Uterus (tissue), 4 donors: ENCODE measurements around the gene DYNLT2B. TPM values are rescaled to one million over a fixed set of nuclear protein-coding genes. Genes with fewer than 3 reads are reported as not detected.

Source experiments
- DNase-seq, 2 donors: peaks; one replicate each; pipeline ENCODE4 v3.0.0-alpha.2; 2019 to 2020
- H3K27ac ChIP-seq, 2 donors: fragments of 200-600 bp; sonication (generic); 1 replicate in 1 of 2; 2 replicates in 1 of 2; pipeline ENCODE4 v1.5.1; 2016 to 2018
- H3K27me3 ChIP-seq, 2 donors: fragments of 200-600 bp; sonication (generic); one replicate each; pipeline ENCODE4 v1.5.1; 2018 to 2019; ENCODE audit warnings: control low read depth in 1 of 2
- H3K36me3 ChIP-seq, 2 donors: fragments of 200-600 bp; sonication (generic); one replicate each; pipeline ENCODE4 v1.5.1; 2019; ENCODE audit warnings: control low read depth in 1 of 2
- H3K4me1 ChIP-seq, 2 donors: fragments of 200-600 bp; sonication (generic); one replicate each; pipeline ENCODE4 v1.5.1; 2018 to 2019; ENCODE audit warnings: control low read depth in 1 of 2
- H3K4me3 ChIP-seq, 2 donors: fragments of 200-600 bp; sonication (generic); 1 replicate in 1 of 2; 2 replicates in 1 of 2; pipeline ENCODE4 v1.5.1; 2018 to 2019; ENCODE audit warnings: mild to moderate bottlenecking in 1 of 2
- H3K9me3 ChIP-seq, 2 donors: fragments of 200-600 bp; sonication (generic); one replicate each; pipeline ENCODE4 v1.5.1; 2019; ENCODE audit warnings: control low read depth in 1 of 2
- POLR2A ChIP-seq, 2 donors: fragments of 450-650 bp; IDR thresholded peaks; one replicate each; pipeline ENCODE4 v1.6.1; 2016; ENCODE audit warnings: antibody characterized with exemption in 2 of 2, mild to moderate bottlenecking in 1 of 2, moderate library complexity in 1 of 2
- intact Hi-C: fragments of 100-400 bp; cut with DNase I; formaldehyde crosslinking; loops from one replicate; pipeline ENCODE4 v1.15.1; 2023; ENCODE audit warnings: low total_unique reads
- total RNA-seq, 4 donors: library from RNA; depleted of rRNA in 3 of 4; stranded (reverse); fragments of >200 nt in 3 of 4; gene quantifications; one replicate each; pipeline versions ENCODE4 v1.1.0 to v1.2.4, GENCODE V29; 2014 to 2023
- TF ChIP-seq, protein P1 (sequence below), 4 experiments: fragments of 200-600 bp in 2 of 4; fragments of 450-650 bp in 2 of 4; sonication (generic) in 2 of 4; IDR thresholded peaks; one replicate each; pipeline ENCODE4 v1.5.1; 2016 to 2019; ENCODE audit warnings: antibody characterized with exemption in 4 of 4, mild to moderate bottlenecking in 2 of 4, moderate library complexity in 1 of 4
- donor health status: DM: yes; HTN: yes; CAD: no.

DYNLT2B gene
- total RNA-seq, 4 donors from 2014 or later = 1.3 to 12.0 (median 7.3) TPM; not detected in 1

- DNase-seq = no peak
- TF ChIP-seq POLR2A (IDR thresholded peaks at IDR 0.05) = no peak
- TF ChIP-seq, protein P1, sequence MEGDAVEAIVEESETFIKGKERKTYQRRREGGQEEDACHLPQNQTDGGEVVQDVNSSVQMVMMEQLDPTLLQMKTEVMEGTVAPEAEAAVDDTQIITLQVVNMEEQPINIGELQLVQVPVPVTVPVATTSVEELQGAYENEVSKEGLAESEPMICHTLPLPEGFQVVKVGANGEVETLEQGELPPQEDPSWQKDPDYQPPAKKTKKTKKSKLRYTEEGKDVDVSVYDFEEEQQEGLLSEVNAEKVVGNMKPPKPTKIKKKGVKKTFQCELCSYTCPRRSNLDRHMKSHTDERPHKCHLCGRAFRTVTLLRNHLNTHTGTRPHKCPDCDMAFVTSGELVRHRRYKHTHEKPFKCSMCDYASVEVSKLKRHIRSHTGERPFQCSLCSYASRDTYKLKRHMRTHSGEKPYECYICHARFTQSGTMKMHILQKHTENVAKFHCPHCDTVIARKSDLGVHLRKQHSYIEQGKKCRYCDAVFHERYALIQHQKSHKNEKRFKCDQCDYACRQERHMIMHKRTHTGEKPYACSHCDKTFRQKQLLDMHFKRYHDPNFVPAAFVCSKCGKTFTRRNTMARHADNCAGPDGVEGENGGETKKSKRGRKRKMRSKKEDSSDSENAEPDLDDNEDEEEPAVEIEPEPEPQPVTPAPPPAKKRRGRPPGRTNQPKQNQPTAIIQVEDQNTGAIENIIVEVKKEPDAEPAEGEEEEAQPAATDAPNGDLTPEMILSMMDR (IDR thresholded peaks at IDR 0.05) = no peak
- Histone ChIP-seq H3K9me3 (no peaks in the 10 kb centered on the region), H3K36me3 (no peaks in the 10 kb centered on the region), H3K4me3 (no peak overlapping the region), H3K27ac (no peak overlapping the region), H3K4me1 (peaks cover 0 to 3% of the 10 kb centered on the region in 2 donors), H3K27me3 (no peaks in the 10 kb centered on the region)
- intact Hi-C loops = no loop called here
Measured at GRCh38 chr3:196284396-196284795, 33.6 kb downstream of the DYNLT2B start.

DNA sequence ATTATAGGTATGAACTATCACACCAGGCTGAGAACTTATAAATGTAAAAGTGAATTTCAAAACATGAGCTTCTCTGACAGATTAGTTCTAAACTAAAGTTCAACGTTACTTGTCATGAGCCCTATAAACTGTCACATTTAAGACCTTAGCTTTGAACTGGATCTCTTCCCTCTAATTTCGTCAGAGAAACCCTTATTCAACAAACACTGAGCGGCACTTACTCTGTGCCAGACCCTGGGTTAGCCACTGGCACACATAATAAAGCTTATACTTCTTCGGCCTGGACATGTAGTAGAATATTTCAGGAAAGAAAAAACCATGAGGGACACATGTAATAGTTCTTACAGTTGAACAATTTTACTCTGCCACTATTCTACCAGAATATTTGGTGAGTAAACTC is 36.1 kb downstream of the DYNLT2B start:
- no peak for TF ChIP-seq POLR2A (IDR thresholded peaks at IDR 0.05)
- TF ChIP-seq, protein P1 (IDR thresholded peaks at IDR 0.05) = no peak
- no peak overlapping the region for H3K4me3 ChIP-seq
- no peaks in the 10 kb centered on the region for H3K9me3 ChIP-seq
- intact Hi-C loops = no loop called here
- H3K4me1 ChIP-seq = peaks cover 0 to 3% of the 10 kb centered on the region in 2 donors
- no peaks in the 10 kb centered on the region for H3K36me3 ChIP-seq
- DNase-seq = no peak
- H3K27ac ChIP-seq = no peak overlapping the region
- no peaks in the 10 kb centered on the region for H3K27me3 ChIP-seq

DNA sequence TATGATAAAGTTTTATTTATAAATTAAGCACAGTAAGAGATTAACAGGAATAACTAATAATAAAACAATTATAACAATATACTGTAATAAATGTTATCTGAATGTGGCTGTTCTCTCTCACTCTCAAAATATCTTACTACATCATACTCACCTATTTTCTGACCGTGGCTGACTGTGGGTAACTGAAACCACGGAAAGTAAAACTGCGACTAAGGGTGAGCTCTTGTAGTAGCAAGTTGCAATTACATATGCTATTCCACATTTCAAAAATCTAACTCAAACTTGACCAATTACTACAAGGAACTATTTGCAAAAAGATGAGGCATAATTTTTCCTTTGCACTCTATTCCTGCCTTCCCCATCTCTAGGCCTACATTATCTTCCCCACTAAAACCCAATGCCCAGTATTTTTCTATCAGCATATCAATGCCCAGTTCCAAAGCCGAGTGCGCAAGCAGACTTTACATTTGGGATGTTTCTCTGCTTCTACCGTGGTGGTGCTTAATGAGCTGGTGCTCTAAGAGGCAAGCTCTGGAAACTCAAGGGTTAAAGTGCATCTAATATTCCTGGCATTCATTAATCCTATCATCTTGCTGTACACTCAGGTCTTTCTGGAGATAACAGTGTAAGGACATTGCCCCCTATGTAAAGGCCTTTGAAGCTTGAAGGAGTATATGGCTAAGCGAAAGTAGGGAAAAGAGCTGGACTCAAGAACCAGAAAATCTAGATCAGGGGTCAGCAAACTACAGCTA is 37.2 kb downstream of the DYNLT2B start:
- H3K9me3 ChIP-seq = no peaks in the 10 kb centered on the region
- no peak for TF ChIP-seq POLR2A (IDR thresholded peaks at IDR 0.05)
- TF ChIP-seq, protein P1 (IDR thresholded peaks at IDR 0.05) = no peak
- H3K4me3 ChIP-seq = no peak overlapping the region
- intact Hi-C loops = no loop called here
- H3K27me3 ChIP-seq = no peaks in the 10 kb centered on the region
- no peak for DNase-seq
- H3K36me3 ChIP-seq = no peaks in the 10 kb centered on the region
- no peak overlapping the region for H3K27ac ChIP-seq
- no peaks in the 10 kb centered on the region for H3K4me1 ChIP-seq

DNA sequence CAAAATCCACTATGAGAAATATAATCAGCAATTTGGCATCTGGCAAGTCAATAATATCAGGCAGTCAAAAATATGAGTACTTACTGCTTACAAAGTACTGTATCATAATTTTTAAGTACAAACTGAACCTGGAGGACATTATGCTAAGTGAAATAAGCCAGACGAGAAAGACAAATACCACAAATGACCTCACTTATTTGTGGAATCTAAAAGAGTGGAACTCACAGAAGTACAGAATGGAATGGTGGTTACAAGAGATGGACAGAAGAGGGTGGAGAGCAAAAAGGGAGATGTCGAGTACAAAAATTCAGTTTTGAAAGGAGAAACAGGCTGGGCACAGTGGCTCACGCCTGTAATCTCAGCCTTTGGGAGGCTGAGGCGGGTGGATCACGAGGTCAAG is 42.9 kb downstream of the DYNLT2B start:
- intact Hi-C loops = no loop called here
- no peaks in the 10 kb centered on the region for H3K9me3 ChIP-seq
- H3K27me3 ChIP-seq = no peaks in the 10 kb centered on the region
- H3K36me3 ChIP-seq = no peaks in the 10 kb centered on the region
- H3K4me1 ChIP-seq = no peaks in the 10 kb centered on the region
- no peak overlapping the region for H3K4me3 ChIP-seq
- DNase-seq = no peak
- no peak for TF ChIP-seq POLR2A (IDR thresholded peaks at IDR 0.05)
- TF ChIP-seq, protein P1 (IDR thresholded peaks at IDR 0.05) = no peak
- H3K27ac ChIP-seq = no peak overlapping the region

DNA sequence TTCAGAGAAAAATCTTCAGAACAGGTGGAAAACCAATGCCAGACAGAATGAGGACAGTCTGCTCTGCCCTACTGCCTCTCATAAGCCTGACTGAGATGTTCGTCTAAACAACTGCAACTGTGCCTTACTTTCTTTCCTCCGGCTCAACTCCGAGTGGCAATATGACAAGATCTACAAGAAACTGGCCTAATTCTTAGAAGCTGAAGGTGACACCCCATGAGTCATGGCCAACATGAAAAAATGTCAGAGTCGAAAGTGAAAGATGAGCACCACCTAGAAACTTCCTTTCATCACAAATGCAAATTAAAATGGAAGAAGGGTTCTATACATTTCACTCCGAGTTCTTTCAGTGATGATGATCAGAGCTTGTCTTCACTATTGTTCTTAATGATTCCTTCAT is 43.5 kb downstream of the DYNLT2B start:
- H3K27me3 ChIP-seq = no peaks in the 10 kb centered on the region
- H3K4me3 ChIP-seq = no peak overlapping the region
- H3K9me3 ChIP-seq = no peaks in the 10 kb centered on the region
- H3K4me1 ChIP-seq = no peaks in the 10 kb centered on the region
- DNase-seq = no peak
- H3K36me3 ChIP-seq = no peaks in the 10 kb centered on the region
- H3K27ac ChIP-seq = no peak overlapping the region
- TF ChIP-seq, protein P1 (IDR thresholded peaks at IDR 0.05) = no peak
- TF ChIP-seq POLR2A (IDR thresholded peaks at IDR 0.05) = no peak
- intact Hi-C loops = no loop called here
